ENCODE data around the gene LRFN2.

- TF ChIP-seq CTCF (conservative IDR thresholded peaks at IDR 0.05; ENCODE audit: low read depth, low read length) (no peak), EZH2 (IDR thresholded peaks at IDR 0.05; ENCODE audit: borderline replicate concordance, low read depth, low read length, poor library complexity, severe bottlenecking) (no peak)
These were observed 155.5 kb downstream of the LRFN2 start for GRCh38 chr6:40431706-40432105.
